ENCODE data around the gene LGMN.

Gene LGMN

GRCh38 chr14:92657457-92658142, 90.8 kb downstream of the LGMN start:
- no peak overlapping the region for H3K23ac ChIP-seq (ENCODE audit: low read length in 2 of 2)
- H3K18ac ChIP-seq (ENCODE audit: low read depth in 1 of 2, low read length in 2 of 2): no peak overlapping the region
- no peak overlapping the region for H4K91ac ChIP-seq (ENCODE audit: low read length)
- no peak overlapping the region for H3K4ac ChIP-seq (ENCODE audit: low read depth in 1 of 2, low read length in 2 of 2)
- H3K27ac ChIP-seq (ENCODE audit: low read length, poor library complexity, severe bottlenecking): no peak overlapping the region
- no peak overlapping the region for H4K8ac ChIP-seq (ENCODE audit: low read length)
- no peak overlapping the region for H2BK12ac ChIP-seq (ENCODE audit: low read length in 2 of 2)
- DNase-seq: no peak
- no peak overlapping the region for H2AK5ac ChIP-seq (ENCODE audit: low read length, severe bottlenecking)
- H3K9ac ChIP-seq (ENCODE audit: low read length): no peak overlapping the region
- WGBS: 83% methylated on average over 13 of the region's 13 CpGs
- no peaks in the 10 kb centered on the region for H3K9me3 ChIP-seq (ENCODE audit: control insufficient read depth, low read length)
- H3K4me2 ChIP-seq (ENCODE audit: low read length, poor library complexity, severe bottlenecking): no peak overlapping the region
- peaks cover 73 to 79% of the 10 kb centered on the region in 2 experiments for H3K36me3 ChIP-seq (ENCODE audit: control insufficient read depth in 1 of 2, insufficient read depth in 2 of 2, low read depth in 1 of 2, low read length in 2 of 2)
- H3K4me1 ChIP-seq (ENCODE audit: control insufficient read depth, insufficient read depth, low read depth, low read length): no peaks in the 10 kb centered on the region
- no peak overlapping the region for H2BK15ac ChIP-seq (ENCODE audit: low read depth, poor library complexity, severe bottlenecking)
- H2AFZ ChIP-seq (ENCODE audit: low read depth, low read length): no peak overlapping the region
- peaks cover 14% of the 10 kb centered on the region for H3K79me1 ChIP-seq (replicated peaks; ENCODE audit: low read length, poor library complexity, severe bottlenecking)
- H3K27me3 ChIP-seq (ENCODE audit: control insufficient read depth in 1 of 2, insufficient read depth in 1 of 2, low read length in 2 of 2): no peaks in the 10 kb centered on the region
- H3K4me3 ChIP-seq (ENCODE audit: insufficient read depth in 1 of 2, low read depth in 1 of 2, low read length in 2 of 2): no peak overlapping the region
- H2BK5ac ChIP-seq (ENCODE audit: low read depth, low read length, poor library complexity, severe bottlenecking): no peak overlapping the region
- H3K14ac ChIP-seq (ENCODE audit: low read length in 2 of 2): no peak overlapping the region
- H2BK120ac ChIP-seq (ENCODE audit: low read depth, low read length): no peak overlapping the region

GRCh38 chr14:92656306-92657081, 91.9 kb downstream of the LGMN start:
- WGBS: 96% methylated on average over 8 of the region's 8 CpGs

GRCh38 chr14:92655419-92656201, 92.8 kb downstream of the LGMN start:
- no peak overlapping the region for H3K4me3 ChIP-seq (ENCODE audit: insufficient read depth in 1 of 2, low read depth in 1 of 2, low read length in 2 of 2)
- no peak overlapping the region for H2AK5ac ChIP-seq (ENCODE audit: low read length, severe bottlenecking)
- H3K14ac ChIP-seq (ENCODE audit: low read length in 2 of 2): peak overlapping the region in 1 of 2 experiments; percentile 23
- no peak overlapping the region for H3K4me2 ChIP-seq (ENCODE audit: low read length, poor library complexity, severe bottlenecking)
- H2BK12ac ChIP-seq (ENCODE audit: low read length in 2 of 2): no peak overlapping the region
- H3K27ac ChIP-seq (ENCODE audit: low read length, poor library complexity, severe bottlenecking): no peak overlapping the region
- no peak overlapping the region for H4K91ac ChIP-seq (ENCODE audit: low read length)
- peaks cover 67 to 77% of the 10 kb centered on the region in 2 experiments for H3K36me3 ChIP-seq (ENCODE audit: control insufficient read depth in 1 of 2, insufficient read depth in 2 of 2, low read depth in 1 of 2, low read length in 2 of 2)
- H3K27me3 ChIP-seq (ENCODE audit: control insufficient read depth in 1 of 2, insufficient read depth in 1 of 2, low read length in 2 of 2): no peaks in the 10 kb centered on the region
- no peak overlapping the region for H3K18ac ChIP-seq (ENCODE audit: low read depth in 1 of 2, low read length in 2 of 2)
- H3K4me1 ChIP-seq (ENCODE audit: control insufficient read depth, insufficient read depth, low read depth, low read length): no peaks in the 10 kb centered on the region
- no peak overlapping the region for H3K4ac ChIP-seq (ENCODE audit: low read depth in 1 of 2, low read length in 2 of 2)
- H3K23ac ChIP-seq (ENCODE audit: low read length in 2 of 2): no peak overlapping the region
- H2AFZ ChIP-seq (ENCODE audit: low read depth, low read length): no peak overlapping the region
- no peak overlapping the region for H2BK5ac ChIP-seq (ENCODE audit: low read depth, low read length, poor library complexity, severe bottlenecking)
- 88% methylated on average over 13 of the region's 13 CpGs for WGBS
- no peak overlapping the region for H2BK15ac ChIP-seq (ENCODE audit: low read depth, poor library complexity, severe bottlenecking)
- no peaks in the 10 kb centered on the region for H3K9me3 ChIP-seq (ENCODE audit: control insufficient read depth, low read length)
- H4K8ac ChIP-seq (ENCODE audit: low read length): no peak overlapping the region
- peak; percentile 42 for DNase-seq
- H2BK120ac ChIP-seq (ENCODE audit: low read depth, low read length): no peak overlapping the region
- H3K9ac ChIP-seq (ENCODE audit: low read length): no peak overlapping the region
- peaks cover 10% of the 10 kb centered on the region for H3K79me1 ChIP-seq (replicated peaks; ENCODE audit: low read length, poor library complexity, severe bottlenecking)

More at GRCh38 chr14:92656306-92657081, 91.9 kb downstream of the LGMN start:
- Histone ChIP-seq H2AK5ac (ENCODE audit: low read length, severe bottlenecking) (no peak overlapping the region), H4K91ac (ENCODE audit: low read length) (no peak overlapping the region), H3K27me3 (ENCODE audit: control insufficient read depth in 1 of 2, insufficient read depth in 1 of 2, low read length in 2 of 2) (no peaks in the 10 kb centered on the region), H3K14ac (ENCODE audit: low read length in 2 of 2) (peak overlapping the region in 1 of 2 experiments; percentile 18), H3K9ac (ENCODE audit: low read length) (no peak overlapping the region), H4K8ac (ENCODE audit: low read length) (no peak overlapping the region), H3K18ac (ENCODE audit: low read depth in 1 of 2, low read length in 2 of 2) (peak overlapping the region in 1 of 2 experiments; percentile 18), H2BK12ac (ENCODE audit: low read length in 2 of 2) (no peak overlapping the region), H2BK15ac (ENCODE audit: low read depth, poor library complexity, severe bottlenecking) (peak overlapping the region; percentile 1), H3K4me1 (ENCODE audit: control insufficient read depth, insufficient read depth, low read depth, low read length) (no peaks in the 10 kb centered on the region), H3K9me3 (ENCODE audit: control insufficient read depth, low read length) (no peaks in the 10 kb centered on the region), H3K36me3 (ENCODE audit: control insufficient read depth in 1 of 2, insufficient read depth in 2 of 2, low read depth in 1 of 2, low read length in 2 of 2) (peaks cover 73 to 75% of the 10 kb centered on the region in 2 experiments), H3K23ac (ENCODE audit: low read length in 2 of 2) (peak overlapping the region in 1 of 2 experiments; percentile 43), H3K79me1 (replicated peaks; ENCODE audit: low read length, poor library complexity, severe bottlenecking) (peaks cover 10% of the 10 kb centered on the region), H3K4me2 (ENCODE audit: low read length, poor library complexity, severe bottlenecking) (no peak overlapping the region), H3K4me3 (ENCODE audit: insufficient read depth in 1 of 2, low read depth in 1 of 2, low read length in 2 of 2) (no peak overlapping the region), H2BK5ac (ENCODE audit: low read depth, low read length, poor library complexity, severe bottlenecking) (no peak overlapping the region), H3K4ac (ENCODE audit: low read depth in 1 of 2, low read length in 2 of 2) (peak overlapping the region in 1 of 2 experiments; percentile 24), H2BK120ac (ENCODE audit: low read depth, low read length) (no peak overlapping the region), H2AFZ (ENCODE audit: low read depth, low read length) (no peak overlapping the region), H3K27ac (ENCODE audit: low read length, poor library complexity, severe bottlenecking) (no peak overlapping the region)
- no peak for DNase-seq

All from mesenchymal stem cell (in vitro differentiated cells and primary cell).